Urinary bladder (tissue), 4 donors: Measurements from ENCODE around the gene IL34. TPM values are rescaled to one million over a fixed set of nuclear protein-coding genes. Genes with fewer than 3 reads are reported as not detected.

ENCODE experiments used
- DNase-seq: peaks from one replicate; pipeline ENCODE4 v3.0.0-alpha.2; 2015; ENCODE audit errors: extremely low spot score
- H3K27ac ChIP-seq: one replicate; pipeline ENCODE4 v1.5.1; 2013; ENCODE audit warnings: low read depth, mild to moderate bottlenecking, moderate library complexity
- H3K36me3 ChIP-seq: one replicate; pipeline ENCODE4 v1.6.1; 2013; ENCODE audit warnings: mild to moderate bottlenecking, moderate library complexity; ENCODE audit not compliant: insufficient read depth
- H3K4me1 ChIP-seq: one replicate; pipeline ENCODE4 v1.6.1; 2013; ENCODE audit warnings: mild to moderate bottlenecking, moderate library complexity; ENCODE audit not compliant: insufficient read depth
- H3K4me3 ChIP-seq: one replicate; pipeline ENCODE4 v1.5.1; 2013; ENCODE audit warnings: low read depth, low read length
- WGBS: extraction: QIAGEN DNeasy Blood & Tissue Kit; methylation state at CpG from one replicate; pipeline ENCODE4 v1.1.7; 2013; 5-methylcytosine and 5-hydroxymethylcytosine counted together
- polyA plus RNA-seq: library from polyadenylated mRNA; stranded (reverse); fragments of 200-250 nt; gene quantifications from one replicate; pipeline ENCODE4 v1.2.3, GENCODE V29; 2013
- total RNA-seq: library from RNA; depleted of rRNA; stranded (reverse); fragments of >200 nt; gene quantifications from one replicate; pipeline ENCODE4 v1.2.3, GENCODE V29; 2014
- donor health status: healthy with polysubstance abuse.
- donor health status: healthy.

Gene IL34
- total RNA-seq (10.6 TPM), polyA plus RNA-seq (2.8 TPM)

- no peak within 1 kb of the TSS for H3K27ac ChIP-seq
- WGBS, result 81% methylated on average over 39 of the region's 39 CpGs
- H3K4me3 ChIP-seq, result no peak within 1 kb of the TSS
- H3K4me1 ChIP-seq, result no peaks in the 10 kb centered on the region
- DNase-seq, result no peak
- H3K36me3 ChIP-seq, result no peaks in the 10 kb centered on the region
These were observed at the start of gene IL34 for GRCh38 chr16:70646260-70647241. TSS of gene IL34 (plus strand) at chr16:70646559. CDS start at chr16:70646948, 389 bp downstream.

- H3K4me3 ChIP-seq, result no peak overlapping the region
- H3K27ac ChIP-seq, result no peak overlapping the region
- no peaks in the 10 kb centered on the region for H3K4me1 ChIP-seq
- no peaks in the 10 kb centered on the region for H3K36me3 ChIP-seq
- no peak for DNase-seq
- WGBS, result 85% methylated on average over 4 of the region's 4 CpGs
These were observed 49.1 kb upstream of the IL34 start for GRCh38 chr16:70597135-70597835.

GRCh38 chr16:70598937-70599503, 47.3 kb upstream of the IL34 start:
- Histone ChIP-seq H3K4me1 (no peaks in the 10 kb centered on the region), H3K4me3 (no peak overlapping the region), H3K36me3 (no peaks in the 10 kb centered on the region), H3K27ac (no peak overlapping the region)
- WGBS, result 69% methylated on average over 6 of the region's 6 CpGs
- DNase-seq, result no peak

GRCh38 chr16:70600730-70601129, 45.6 kb upstream of the IL34 start:
- no peak for DNase-seq
- WGBS, result 90% methylated on average over 3 of the region's 3 CpGs
- Histone ChIP-seq H3K4me3 (no peak overlapping the region), H3K4me1 (no peaks in the 10 kb centered on the region), H3K27ac (no peak overlapping the region), H3K36me3 (no peaks in the 10 kb centered on the region)

GRCh38 chr16:70601576-70602575, 44.5 kb upstream of the IL34 start:
- 76% methylated on average over 8 of the region's 8 CpGs for WGBS
- Histone ChIP-seq H3K4me3 (no peak overlapping the region), H3K36me3 (no peaks in the 10 kb centered on the region), H3K27ac (no peak overlapping the region), H3K4me1 (no peaks in the 10 kb centered on the region)
- no peak for DNase-seq

GRCh38 chr16:70602831-70603230, 43.5 kb upstream of the IL34 start:
- no peak overlapping the region for H3K27ac ChIP-seq
- no peaks in the 10 kb centered on the region for H3K4me1 ChIP-seq
- WGBS, result 72% methylated on average over 8 of the region's 8 CpGs
- no peak for DNase-seq
- H3K4me3 ChIP-seq, result no peak overlapping the region
- H3K36me3 ChIP-seq, result no peaks in the 10 kb centered on the region

- WGBS, result 79% methylated on average over 8 of the region's 8 CpGs
- no peaks in the 10 kb centered on the region for H3K4me1 ChIP-seq
- H3K4me3 ChIP-seq, result no peak overlapping the region
- H3K27ac ChIP-seq, result no peak overlapping the region
- DNase-seq, result no peak
- H3K36me3 ChIP-seq, result no peaks in the 10 kb centered on the region
These were observed 41.7 kb upstream of the IL34 start for GRCh38 chr16:70604407-70605282.

- Histone ChIP-seq H3K4me3 (no peak overlapping the region), H3K4me1 (no peaks in the 10 kb centered on the region), H3K36me3 (no peaks in the 10 kb centered on the region), H3K27ac (no peak overlapping the region)
- WGBS, result 73% methylated on average over 1 of the region's 1 CpG
- DNase-seq, result no peak
These were observed 41.1 kb upstream of the IL34 start for GRCh38 chr16:70605283-70605657.

GRCh38 chr16:70608521-70608920, 37.8 kb upstream of the IL34 start:
- no peak for DNase-seq
- no peak overlapping the region for H3K27ac ChIP-seq

GRCh38 chr16:70610273-70611223, 35.8 kb upstream of the IL34 start:
- DNase-seq, result no peak
- no peak overlapping the region for H3K27ac ChIP-seq
- WGBS, result 74% methylated on average over 18 of the region's 18 CpGs
- H3K36me3 ChIP-seq, result no peaks in the 10 kb centered on the region
- H3K4me1 ChIP-seq, result no peaks in the 10 kb centered on the region
- no peak overlapping the region for H3K4me3 ChIP-seq

More at GRCh38 chr16:70608521-70608920, 37.8 kb upstream of the IL34 start:
- Histone ChIP-seq H3K36me3 (no peaks in the 10 kb centered on the region), H3K4me1 (no peaks in the 10 kb centered on the region), H3K4me3 (no peak overlapping the region)
- 84% methylated on average over 7 of the region's 7 CpGs for WGBS

GRCh38 chr16:70611224-70611598, 35.1 kb upstream of the IL34 start:
- Histone ChIP-seq H3K36me3 (no peaks in the 10 kb centered on the region), H3K4me3 (no peak overlapping the region), H3K4me1 (no peaks in the 10 kb centered on the region), H3K27ac (no peak overlapping the region)
- no peak for DNase-seq
- WGBS, result 91% methylated on average over 5 of the region's 5 CpGs
